ENCODE measurements around the gene PPME1. TPM values are rescaled to one million over a fixed set of nuclear protein-coding genes. Genes with fewer than 3 reads are reported as not detected.

The PPME1 gene
- total RNA-seq, 1 experiment from 2014 or later, result 39.4 TPM

DNA sequence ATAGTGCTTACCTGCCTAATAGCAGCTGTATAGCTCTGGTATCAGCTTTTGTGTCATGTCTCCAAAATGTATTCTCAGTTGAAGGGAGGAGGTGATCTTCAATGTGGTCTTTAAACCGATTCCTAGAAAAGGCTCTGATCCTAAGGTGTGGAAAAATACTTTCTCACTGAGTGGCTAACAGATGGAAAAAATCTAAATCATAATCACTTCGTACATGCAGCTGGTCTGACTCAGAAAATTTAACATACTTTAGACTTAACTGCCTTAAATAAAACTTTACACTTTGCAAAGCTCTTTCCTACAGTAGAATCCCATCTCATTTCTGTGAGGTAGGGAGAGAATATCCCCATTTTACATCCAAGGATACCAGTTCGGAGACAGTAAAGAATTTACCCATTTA is 38.3 kb upstream of the PPME1 start:
- H4K8ac ChIP-seq (replicated peaks; ENCODE audit: insufficient read length, low read depth, low read length), result no peak overlapping the region
- TF ChIP-seq, protein P1, sequence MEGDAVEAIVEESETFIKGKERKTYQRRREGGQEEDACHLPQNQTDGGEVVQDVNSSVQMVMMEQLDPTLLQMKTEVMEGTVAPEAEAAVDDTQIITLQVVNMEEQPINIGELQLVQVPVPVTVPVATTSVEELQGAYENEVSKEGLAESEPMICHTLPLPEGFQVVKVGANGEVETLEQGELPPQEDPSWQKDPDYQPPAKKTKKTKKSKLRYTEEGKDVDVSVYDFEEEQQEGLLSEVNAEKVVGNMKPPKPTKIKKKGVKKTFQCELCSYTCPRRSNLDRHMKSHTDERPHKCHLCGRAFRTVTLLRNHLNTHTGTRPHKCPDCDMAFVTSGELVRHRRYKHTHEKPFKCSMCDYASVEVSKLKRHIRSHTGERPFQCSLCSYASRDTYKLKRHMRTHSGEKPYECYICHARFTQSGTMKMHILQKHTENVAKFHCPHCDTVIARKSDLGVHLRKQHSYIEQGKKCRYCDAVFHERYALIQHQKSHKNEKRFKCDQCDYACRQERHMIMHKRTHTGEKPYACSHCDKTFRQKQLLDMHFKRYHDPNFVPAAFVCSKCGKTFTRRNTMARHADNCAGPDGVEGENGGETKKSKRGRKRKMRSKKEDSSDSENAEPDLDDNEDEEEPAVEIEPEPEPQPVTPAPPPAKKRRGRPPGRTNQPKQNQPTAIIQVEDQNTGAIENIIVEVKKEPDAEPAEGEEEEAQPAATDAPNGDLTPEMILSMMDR (conservative IDR thresholded peaks at IDR 0.05), result no peak

More for the DNA sequence above, 38.3 kb upstream of the PPME1 start:
- Mint-ChIP-seq H3K9me3 (peaks cover 5 to 7% of the 10 kb centered on the region in 2 experiments; a peak in 4 of 5 replicates), H3K4me3 (no peak overlapping the region), H3K36me3 (ENCODE audit: insufficient read depth in 1 of 3, low read depth in 3 of 3) (peaks cover 26 to 63% (median 46%) of the 10 kb centered on the region in 3 experiments), H3K27me3 (ENCODE audit: low read depth) (no peaks in the 10 kb centered on the region), H3K27ac (no peak overlapping the region), H3K4me1 (no peaks in the 10 kb centered on the region)
- Histone ChIP-seq H3K23ac (ENCODE audit: insufficient read length, low read depth, low read length) (no peak overlapping the region), H4K91ac (ENCODE audit: insufficient read length, low read depth, low read length) (no peak overlapping the region), H3K4me2 (ENCODE audit: insufficient read depth, insufficient read length, low read length) (no peak overlapping the region), H3K9ac (ENCODE audit: extremely low read depth, insufficient read length, low read length) (no peak overlapping the region), H4K5ac (ENCODE audit: insufficient read length, low read depth, low read length) (no peak overlapping the region), H3K56ac (ENCODE audit: insufficient read length, low read depth, low read length) (no peak overlapping the region), H4K20me1 (ENCODE audit: control insufficient read depth, insufficient read depth, insufficient read length) (no peaks in the 10 kb centered on the region), H3K23me2 (ENCODE audit: insufficient read length, low read depth, low read length, poor library complexity, severe bottlenecking) (no peaks in the 10 kb centered on the region), H3K9me3 (ENCODE audit: control insufficient read depth, low read depth, low read length) (no peaks in the 10 kb centered on the region), H3T11ph (ENCODE audit: low read length) (no peak overlapping the region), H3K27ac (ENCODE audit: insufficient read length, low read depth, low read length) (no peak overlapping the region), H3K79me1 (ENCODE audit: insufficient read depth, low read depth, low read length, poor library complexity, severe bottlenecking) (no peaks in the 10 kb centered on the region), H3K18ac (ENCODE audit: insufficient read length, low read depth, low read length) (no peak overlapping the region), H2AFZ (ENCODE audit: low read length) (no peak overlapping the region), H2BK5ac (ENCODE audit: insufficient read length, low read length) (no peak overlapping the region), H3K27me3 (ENCODE audit: insufficient read depth, low read length) (no peaks in the 10 kb centered on the region), H3K14ac (ENCODE audit: insufficient read depth, low read length) (no peak overlapping the region), H2BK15ac (ENCODE audit: low read depth, low read length) (no peak overlapping the region), H3K79me2 (ENCODE audit: insufficient read depth, low read length) (no peaks in the 10 kb centered on the region), H2BK20ac (ENCODE audit: low read depth, low read length, poor library complexity, severe bottlenecking) (no peak overlapping the region), H2AK5ac (ENCODE audit: insufficient read length, low read length) (no peak overlapping the region), H3K4ac (ENCODE audit: low read depth, low read length) (no peak overlapping the region), H3K4me1 (ENCODE audit: insufficient read depth, low read length) (no peaks in the 10 kb centered on the region), H2BK120ac (ENCODE audit: low read depth, low read length, poor library complexity, severe bottlenecking) (no peak overlapping the region), H2BK12ac (ENCODE audit: insufficient read length, low read depth, low read length) (no peak overlapping the region)
- DNase-seq, result no peak
- WGBS (ENCODE audit: extremely low coverage, insufficient read length, low lambda C conversion rate), result no CpG with 5 or more reads among the region's 3 CpGs
